ENCODE results near the gene TMEM254.
"Not testable (repeated sequence)": the region's sequence is repeated elsewhere in the genome, so short reads cannot be mapped to it uniquely, and the experiment has no call there.

Gene TMEM254

DNA sequence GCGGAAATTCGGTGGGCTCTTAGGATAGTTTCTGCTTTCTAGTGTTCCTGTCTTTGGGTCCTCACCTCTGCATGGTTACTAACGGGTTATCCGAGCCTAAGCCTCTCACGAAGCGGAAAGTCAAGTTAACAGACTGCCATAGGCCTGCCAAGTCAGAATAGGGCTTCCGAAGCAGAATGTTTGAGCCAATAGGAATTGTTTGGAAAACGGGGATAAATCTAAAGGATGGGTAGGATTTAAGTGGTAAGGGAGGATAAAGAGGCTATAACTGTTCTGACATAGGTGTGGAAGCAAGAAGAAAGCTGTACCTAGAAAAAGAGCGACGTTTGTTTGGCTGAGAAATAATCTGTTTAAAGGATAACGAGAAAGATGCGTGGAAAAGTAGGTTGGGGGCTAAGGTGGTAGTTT is 851 bp downstream of the TMEM254 start:
- no peak for DNase-seq (ENCODE audit: low read depth)
- H3K4me3 ChIP-seq (ENCODE audit: low read depth, low read length) = peak overlapping the region; percentile 90
- TF ChIP-seq, protein P1, sequence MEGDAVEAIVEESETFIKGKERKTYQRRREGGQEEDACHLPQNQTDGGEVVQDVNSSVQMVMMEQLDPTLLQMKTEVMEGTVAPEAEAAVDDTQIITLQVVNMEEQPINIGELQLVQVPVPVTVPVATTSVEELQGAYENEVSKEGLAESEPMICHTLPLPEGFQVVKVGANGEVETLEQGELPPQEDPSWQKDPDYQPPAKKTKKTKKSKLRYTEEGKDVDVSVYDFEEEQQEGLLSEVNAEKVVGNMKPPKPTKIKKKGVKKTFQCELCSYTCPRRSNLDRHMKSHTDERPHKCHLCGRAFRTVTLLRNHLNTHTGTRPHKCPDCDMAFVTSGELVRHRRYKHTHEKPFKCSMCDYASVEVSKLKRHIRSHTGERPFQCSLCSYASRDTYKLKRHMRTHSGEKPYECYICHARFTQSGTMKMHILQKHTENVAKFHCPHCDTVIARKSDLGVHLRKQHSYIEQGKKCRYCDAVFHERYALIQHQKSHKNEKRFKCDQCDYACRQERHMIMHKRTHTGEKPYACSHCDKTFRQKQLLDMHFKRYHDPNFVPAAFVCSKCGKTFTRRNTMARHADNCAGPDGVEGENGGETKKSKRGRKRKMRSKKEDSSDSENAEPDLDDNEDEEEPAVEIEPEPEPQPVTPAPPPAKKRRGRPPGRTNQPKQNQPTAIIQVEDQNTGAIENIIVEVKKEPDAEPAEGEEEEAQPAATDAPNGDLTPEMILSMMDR (IDR thresholded peaks at IDR 0.05; ENCODE audit: control insufficient read depth, extremely low read depth, insufficient read depth) = no peak

DNA sequence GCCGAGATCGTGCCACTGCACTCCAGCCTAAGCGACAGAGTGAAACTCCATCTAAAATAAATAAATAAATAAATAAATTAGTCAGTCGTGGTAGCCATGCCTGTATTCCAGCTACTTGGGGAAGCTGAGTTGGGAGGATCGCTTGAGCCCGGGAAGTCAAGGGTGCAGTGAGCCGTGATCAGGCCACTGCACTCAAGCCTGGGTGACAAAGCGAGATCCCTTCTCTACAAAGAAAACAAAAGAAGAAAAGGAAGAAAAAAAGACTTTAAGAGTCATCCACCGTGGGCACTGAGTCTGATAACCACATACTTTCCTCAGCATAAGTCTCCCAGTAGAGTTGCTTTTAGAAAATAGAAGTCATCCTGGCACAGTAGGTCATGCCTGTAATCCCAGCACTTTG is 2.6 kb downstream of the TMEM254 start:
- no peak for DNase-seq (ENCODE audit: low read depth)
- no peak overlapping the region for H3K4me3 ChIP-seq (ENCODE audit: low read depth, low read length)
- TF ChIP-seq, protein P1 (IDR thresholded peaks at IDR 0.05; ENCODE audit: control insufficient read depth, extremely low read depth, insufficient read depth) = no peak

DNA sequence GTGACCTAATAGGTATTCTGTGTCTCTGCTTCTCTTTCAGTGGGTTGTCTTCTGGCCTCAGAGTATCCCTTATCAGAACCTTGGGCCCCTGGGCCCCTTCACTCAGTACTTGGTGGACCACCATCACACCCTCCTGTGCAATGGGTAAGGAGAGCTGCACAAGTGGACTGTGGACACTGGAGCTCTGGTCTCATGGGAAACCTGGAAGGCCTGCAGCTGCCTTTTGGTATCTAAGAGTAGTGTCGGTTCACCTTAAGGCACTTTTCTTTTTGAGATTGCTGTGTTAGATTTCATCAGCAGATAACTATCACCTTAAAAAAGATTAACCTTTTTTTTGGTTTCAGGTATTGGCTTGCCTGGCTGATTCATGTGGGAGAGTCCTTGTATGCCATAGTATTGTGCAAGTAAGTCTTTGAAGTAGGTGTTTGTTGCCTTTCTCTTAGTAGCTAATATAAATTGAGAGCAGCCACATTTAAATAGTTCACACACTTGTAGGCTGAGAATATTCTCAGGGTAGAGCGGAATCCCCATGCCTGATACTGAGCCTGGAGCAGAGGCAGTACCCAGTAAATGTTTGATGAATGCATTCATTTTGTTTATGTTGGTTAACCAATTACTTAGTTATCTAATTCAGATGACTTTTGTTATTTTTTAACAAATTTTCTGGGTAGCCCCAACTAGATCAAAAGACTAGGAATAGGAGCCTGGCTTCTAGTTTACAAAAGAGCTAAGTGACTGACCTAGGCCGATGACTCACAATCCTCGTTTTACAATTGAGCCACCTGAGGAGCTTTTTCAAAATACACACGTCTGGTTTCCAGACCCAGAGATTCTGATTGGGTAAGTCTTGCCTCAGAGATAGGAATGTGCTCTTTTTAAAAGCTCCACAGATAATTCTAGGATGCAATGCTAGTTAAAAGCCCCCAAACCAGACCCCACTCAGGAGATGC is 3.6 kb downstream of the TMEM254 start:
- no peak overlapping the region for H3K4me3 ChIP-seq (ENCODE audit: low read depth, low read length)
- no peak for DNase-seq (ENCODE audit: low read depth)
- TF ChIP-seq, protein P1 (IDR thresholded peaks at IDR 0.05; ENCODE audit: control insufficient read depth, extremely low read depth, insufficient read depth) = no peak

DNA sequence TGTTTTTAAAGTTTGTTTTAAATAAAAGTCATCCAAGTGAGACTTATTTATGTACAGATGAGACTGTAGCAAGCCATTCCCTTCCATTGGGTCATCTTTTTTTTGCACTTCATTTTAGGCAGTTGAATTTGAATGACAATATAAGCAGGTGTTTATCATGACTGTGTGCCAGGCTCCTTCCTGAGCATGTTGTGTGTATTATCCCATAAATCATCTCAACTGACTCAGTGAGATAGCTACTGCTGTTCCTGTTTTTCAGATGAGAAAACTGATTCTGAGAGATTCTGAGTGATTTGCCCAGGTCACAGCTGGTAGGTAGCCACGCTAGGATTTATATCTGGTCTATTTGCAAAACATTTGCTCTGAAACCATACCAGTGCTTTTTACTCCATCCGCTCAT is 11.7 kb downstream of the TMEM254 start:
- no peak for DNase-seq (ENCODE audit: low read depth)
- no peak overlapping the region for H3K4me3 ChIP-seq (ENCODE audit: low read depth, low read length)
- TF ChIP-seq, protein P1 (IDR thresholded peaks at IDR 0.05; ENCODE audit: control insufficient read depth, extremely low read depth, insufficient read depth) = no peak

DNA sequence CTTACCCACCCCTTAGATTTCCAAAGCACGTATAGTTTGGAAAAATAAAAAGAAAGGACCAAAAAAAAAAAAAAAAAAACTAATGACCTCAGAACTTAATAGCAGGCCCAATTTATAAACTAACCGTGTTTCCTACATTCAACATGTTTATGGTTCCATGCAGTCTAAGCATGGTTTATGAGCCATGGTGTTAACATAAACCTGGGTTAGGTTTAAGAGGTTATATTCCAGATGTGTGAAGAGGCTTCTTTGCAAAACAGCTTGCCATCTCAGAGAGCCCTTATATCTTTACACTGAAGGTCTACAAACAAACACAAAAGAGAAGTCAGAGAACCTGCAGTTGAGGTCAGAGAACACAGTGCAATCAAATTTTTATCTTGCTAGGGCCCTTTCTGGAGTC is 15.8 kb downstream of the TMEM254 start:
- no peak for DNase-seq (ENCODE audit: low read depth)
- H3K4me3 ChIP-seq (ENCODE audit: low read depth, low read length) = no peak overlapping the region
- TF ChIP-seq, protein P1 (IDR thresholded peaks at IDR 0.05; ENCODE audit: control insufficient read depth, extremely low read depth, insufficient read depth) = no peak

DNA sequence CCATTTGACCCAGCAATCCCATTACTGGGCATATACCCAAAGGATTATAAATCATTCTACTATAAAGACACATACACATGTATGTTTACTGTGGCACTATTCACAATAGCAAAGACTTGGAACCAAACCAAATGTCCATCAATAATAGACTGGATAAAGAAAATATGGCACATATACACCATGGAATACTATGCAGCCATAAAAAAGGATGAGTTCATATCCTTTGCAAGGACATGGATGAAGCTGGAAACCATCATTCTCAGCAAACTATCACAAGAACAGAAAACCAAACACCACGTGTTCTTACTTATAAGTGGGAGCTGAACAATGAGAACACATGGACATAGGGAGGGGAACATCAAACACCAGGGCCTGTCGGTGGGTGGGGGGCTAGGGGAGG is 19.8 kb downstream of the TMEM254 start:
- DNase-seq (ENCODE audit: low read depth); H3K4me3 ChIP-seq (ENCODE audit: low read depth, low read length): not testable (repeated sequence)

DNA sequence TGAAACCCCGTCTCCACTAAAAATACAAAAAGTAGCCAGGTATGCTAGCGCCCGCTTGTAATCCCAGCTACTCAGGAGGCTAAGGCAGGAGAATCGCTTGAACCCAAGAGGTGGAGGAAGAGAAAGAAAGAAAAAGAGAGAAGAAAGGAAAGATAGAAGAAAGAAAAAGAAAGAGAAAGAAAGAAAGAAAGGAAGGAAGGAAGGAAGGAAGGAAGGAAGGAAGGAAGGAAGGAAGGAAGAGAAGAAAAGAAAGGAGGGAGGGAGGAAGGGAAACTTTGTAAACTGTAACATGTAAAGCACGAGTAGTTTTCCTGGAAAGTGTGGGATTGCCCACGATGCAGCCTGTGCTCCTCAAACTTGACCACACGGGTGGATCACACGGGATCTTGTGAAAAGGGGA is 20.8 kb downstream of the TMEM254 start:
- DNase-seq (ENCODE audit: low read depth); H3K4me3 ChIP-seq (ENCODE audit: low read depth, low read length): not testable (repeated sequence)

DNA sequence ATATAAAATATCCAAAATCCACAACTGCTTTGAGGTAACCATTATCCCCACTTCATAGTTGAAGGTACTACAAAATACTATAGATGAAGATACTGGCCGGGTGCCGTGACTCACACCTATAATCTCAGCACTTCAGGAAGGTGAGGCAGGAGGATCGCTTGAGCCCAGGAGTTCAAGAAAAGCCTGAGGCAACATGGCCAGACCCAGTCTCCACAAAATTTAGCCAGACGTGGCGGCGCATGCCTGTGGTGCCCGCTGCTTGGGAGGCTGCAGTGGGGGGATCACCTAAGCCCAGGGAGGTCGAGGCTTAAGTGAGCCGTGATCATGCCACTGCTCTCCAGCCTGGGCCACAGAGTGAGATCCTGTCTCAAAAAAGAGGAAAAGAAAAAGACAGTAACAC is 21.7 kb downstream of the TMEM254 start:
- no peak overlapping the region for H3K4me3 ChIP-seq (ENCODE audit: low read depth, low read length)
- TF ChIP-seq, protein P1 (IDR thresholded peaks at IDR 0.05; ENCODE audit: control insufficient read depth, extremely low read depth, insufficient read depth) = no peak
- DNase-seq (ENCODE audit: low read depth) = no peak

All from LNCaP clone FGC (cell line).